ENCODE data around the gene ZNF232. TPM values are rescaled to one million over a fixed set of nuclear protein-coding genes. Genes with fewer than 3 reads are reported as not detected.
"Not testable (repeated sequence)": the region's sequence is repeated elsewhere in the genome, so short reads cannot be mapped to it uniquely, and the experiment has no call there.

ZNF232 gene
- total RNA-seq, 2 experiments from 2014 or later = 16.1 to 16.2 TPM

- H3K4me1 Mint-ChIP-seq; intact Hi-C loops (cut with DNase I, micrococcal nuclease); H3K36me3 Mint-ChIP-seq (ENCODE audit: low read depth); ATAC-seq; H3K27ac Mint-ChIP-seq; POLR2A ChIA-PET; H3K4me3 Mint-ChIP-seq; H3K9me3 Mint-ChIP-seq (ENCODE audit: low read depth): not testable (repeated sequence)
- CTCF ChIA-PET = interaction anchor here (1.1 kb wide), 1 partner anchor 99 kb away, joined by 3 read pairs; no protein-coding TSS in a partner anchor
- DNase-seq = peak; percentile 1
- peaks cover 22% of the 10 kb centered on the region for H3K27me3 Mint-ChIP-seq
Observed at GRCh38 chr17:5128387-5128786, 16.7 kb upstream of the ZNF232 start.

DNA sequence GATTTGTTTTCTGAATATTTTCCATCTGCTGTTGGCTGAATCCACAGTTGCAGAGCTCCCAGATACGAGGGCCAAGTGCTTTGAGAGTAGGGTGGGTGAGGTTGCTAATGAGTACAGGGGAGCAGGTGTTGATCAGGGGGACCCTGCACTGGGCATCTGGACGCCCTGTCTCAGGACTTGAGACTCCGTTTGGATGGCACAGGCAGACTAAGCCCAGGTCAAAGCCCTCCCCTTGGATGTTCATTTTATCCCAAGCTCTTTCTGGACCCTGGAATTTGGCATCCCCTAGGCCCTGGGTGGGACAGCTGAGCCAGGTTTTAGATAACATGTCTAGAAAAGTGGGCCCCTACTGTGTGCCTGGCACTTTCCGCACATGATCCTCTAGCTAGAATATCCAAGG, 16.2 kb upstream of the ZNF232 start:
- Mint-ChIP-seq H3K27ac (no peak overlapping the region), H3K4me1 (no peaks in the 10 kb centered on the region), H3K36me3 (ENCODE audit: low read depth) (no peaks in the 10 kb centered on the region), H3K4me3 (no peak overlapping the region), H3K27me3 (peaks cover 22% of the 10 kb centered on the region), H3K9me3 (ENCODE audit: low read depth) (no peaks in the 10 kb centered on the region)
- intact Hi-C loops (cut with DNase I, micrococcal nuclease) = no loop called here
- no peak for DNase-seq
- ChIA-PET CTCF (interaction anchor here (1.1 kb wide), 1 partner anchor 99 kb away, joined by 3 read pairs; no protein-coding TSS in a partner anchor), POLR2A (no interaction called here)
- ATAC-seq = no peak

DNA sequence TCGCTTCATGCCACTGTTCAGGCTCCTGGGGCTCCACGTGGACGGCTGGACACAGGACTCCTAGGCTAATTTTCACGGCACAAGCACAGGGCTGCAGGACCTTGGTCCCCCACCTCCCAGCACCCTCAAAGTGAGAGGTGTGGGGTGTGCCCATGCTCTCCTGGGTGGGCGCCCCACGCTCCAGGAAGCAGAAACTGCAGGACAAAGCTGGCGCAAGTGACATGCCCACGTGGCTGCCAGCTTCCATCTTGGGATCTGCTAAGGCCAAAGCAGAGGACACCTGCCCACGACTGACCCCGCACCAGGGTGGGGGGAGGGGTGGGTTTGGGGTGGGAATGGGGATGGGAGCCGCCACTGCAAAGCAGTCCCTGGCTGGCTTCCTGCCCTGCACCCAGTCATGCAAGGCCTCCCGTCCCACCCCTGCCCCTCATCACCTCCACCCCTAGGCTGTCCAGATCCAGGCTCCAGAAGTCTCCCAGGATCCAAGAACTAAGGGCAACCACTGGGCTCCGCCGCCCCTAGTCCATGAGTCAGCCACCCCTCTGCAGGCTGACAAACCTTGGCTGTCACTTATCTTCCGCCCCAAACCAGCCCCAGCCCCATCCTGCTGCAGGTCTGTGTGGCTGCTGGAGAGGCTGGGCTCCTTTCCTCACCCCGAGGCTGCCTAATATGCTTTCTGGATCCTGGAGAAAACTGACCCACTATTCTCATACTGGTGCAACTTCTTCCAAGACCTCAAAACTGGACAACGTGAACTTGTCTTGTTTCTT, 15.2 kb upstream of the ZNF232 start:
- H3K36me3 Mint-ChIP-seq (ENCODE audit: low read depth) = no peaks in the 10 kb centered on the region
- H3K4me3 Mint-ChIP-seq = no peak overlapping the region
- POLR2A ChIA-PET = no interaction called here

GRCh38 chr17:5124896-5125295, 13.2 kb upstream of the ZNF232 start:
- H3K9me3 Mint-ChIP-seq (ENCODE audit: low read depth); H3K36me3 Mint-ChIP-seq (ENCODE audit: low read depth); H3K27ac Mint-ChIP-seq; CTCF ChIA-PET; intact Hi-C loops (cut with DNase I, micrococcal nuclease); POLR2A ChIA-PET; H3K4me3 Mint-ChIP-seq; H3K4me1 Mint-ChIP-seq; ATAC-seq: not testable (repeated sequence)
- DNase-seq = peak; percentile 1
- peaks cover 34% of the 10 kb centered on the region for H3K27me3 Mint-ChIP-seq

More for the DNA sequence above, 15.2 kb upstream of the ZNF232 start:
- H3K27ac Mint-ChIP-seq = no peak overlapping the region
- CTCF ChIA-PET = no interaction called here
- ATAC-seq = no peak
- no peak for DNase-seq
- no peaks in the 10 kb centered on the region for H3K4me1 Mint-ChIP-seq
- intact Hi-C loops (cut with DNase I, micrococcal nuclease) = no loop called here
- H3K27me3 Mint-ChIP-seq = peaks cover 26% of the 10 kb centered on the region
- no peaks in the 10 kb centered on the region for H3K9me3 Mint-ChIP-seq (ENCODE audit: low read depth)

- CTCF ChIA-PET; H3K9me3 Mint-ChIP-seq (ENCODE audit: low read depth); H3K36me3 Mint-ChIP-seq (ENCODE audit: low read depth); ATAC-seq; H3K4me1 Mint-ChIP-seq; POLR2A ChIA-PET; H3K27ac Mint-ChIP-seq; H3K4me3 Mint-ChIP-seq; DNase-seq; intact Hi-C loops (cut with DNase I, micrococcal nuclease): not testable (repeated sequence)
- H3K27me3 Mint-ChIP-seq = peaks cover 34% of the 10 kb centered on the region
Observed at GRCh38 chr17:5124125-5124760, 12.6 kb upstream of the ZNF232 start.

- ChIA-PET POLR2A (no interaction called here), CTCF (no interaction called here)
- peak; percentile 5 for DNase-seq
- Mint-ChIP-seq H3K4me3 (no peak overlapping the region), H3K27me3 (peaks cover 36% of the 10 kb centered on the region), H3K36me3 (ENCODE audit: low read depth) (no peaks in the 10 kb centered on the region), H3K4me1 (no peaks in the 10 kb centered on the region), H3K27ac (no peak overlapping the region), H3K9me3 (ENCODE audit: low read depth) (no peaks in the 10 kb centered on the region)
- ATAC-seq = no peak
- intact Hi-C loops (cut with DNase I, micrococcal nuclease) = no loop called here
Observed at GRCh38 chr17:5123343-5124124, 11.9 kb upstream of the ZNF232 start.

- CTCF ChIA-PET = interaction anchor here (0.8 to 1.5 kb wide), 2 partner anchors 11 to 15 kb away, joined by 3 to 4 read pairs; partner anchors contain the start of gene ZNF232
Observed at GRCh38 chr17:5122586-5123342, 11.1 kb upstream of the ZNF232 start.

GRCh38 chr17:5122056-5122455, 10.4 kb upstream of the ZNF232 start:
- H3K4me3 Mint-ChIP-seq; ATAC-seq; POLR2A ChIA-PET; H3K27ac Mint-ChIP-seq; H3K36me3 Mint-ChIP-seq (ENCODE audit: low read depth); H3K9me3 Mint-ChIP-seq (ENCODE audit: low read depth); intact Hi-C loops (cut with DNase I, micrococcal nuclease); H3K4me1 Mint-ChIP-seq: not testable (repeated sequence)
- CTCF ChIA-PET = interaction anchor here (1.5 kb wide), 1 partner anchor 11 kb away, joined by 4 read pairs; the partner anchor contains the start of gene ZNF232
- H3K27me3 Mint-ChIP-seq = peaks cover 38% of the 10 kb centered on the region
- peak; percentile 2 for DNase-seq

More at GRCh38 chr17:5122586-5123342, 11.1 kb upstream of the ZNF232 start:
- intact Hi-C loops (cut with DNase I, micrococcal nuclease) = no loop called here
- Mint-ChIP-seq H3K9me3 (ENCODE audit: low read depth) (no peaks in the 10 kb centered on the region), H3K4me3 (peak overlapping the region; percentile 27), H3K27me3 (peaks cover 41% of the 10 kb centered on the region), H3K36me3 (ENCODE audit: low read depth) (no peaks in the 10 kb centered on the region), H3K27ac (no peak overlapping the region), H3K4me1 (no peaks in the 10 kb centered on the region)
- ATAC-seq = peak; percentile 61
- peak; percentile 24 for DNase-seq
- POLR2A ChIA-PET = no interaction called here

GRCh38 chr17:5121186-5121841, 9.6 kb upstream of the ZNF232 start:
- Mint-ChIP-seq H3K4me3 (no peak overlapping the region), H3K4me1 (no peaks in the 10 kb centered on the region), H3K36me3 (ENCODE audit: low read depth) (peaks cover 3% of the 10 kb centered on the region), H3K9me3 (ENCODE audit: low read depth) (peaks cover 2% of the 10 kb centered on the region), H3K27me3 (peaks cover 45% of the 10 kb centered on the region), H3K27ac (no peak overlapping the region)
- DNase-seq = peak; percentile 4
- POLR2A ChIA-PET = no interaction called here
- no peak for ATAC-seq
- intact Hi-C loops (cut with DNase I, micrococcal nuclease) = no loop called here
- CTCF ChIA-PET = interaction anchor here (0.6 to 1.5 kb wide), 2 partner anchors 10 to 77 kb away, joined by 3 to 4 read pairs; partner anchors contain the start of gene ZNF232

DNA sequence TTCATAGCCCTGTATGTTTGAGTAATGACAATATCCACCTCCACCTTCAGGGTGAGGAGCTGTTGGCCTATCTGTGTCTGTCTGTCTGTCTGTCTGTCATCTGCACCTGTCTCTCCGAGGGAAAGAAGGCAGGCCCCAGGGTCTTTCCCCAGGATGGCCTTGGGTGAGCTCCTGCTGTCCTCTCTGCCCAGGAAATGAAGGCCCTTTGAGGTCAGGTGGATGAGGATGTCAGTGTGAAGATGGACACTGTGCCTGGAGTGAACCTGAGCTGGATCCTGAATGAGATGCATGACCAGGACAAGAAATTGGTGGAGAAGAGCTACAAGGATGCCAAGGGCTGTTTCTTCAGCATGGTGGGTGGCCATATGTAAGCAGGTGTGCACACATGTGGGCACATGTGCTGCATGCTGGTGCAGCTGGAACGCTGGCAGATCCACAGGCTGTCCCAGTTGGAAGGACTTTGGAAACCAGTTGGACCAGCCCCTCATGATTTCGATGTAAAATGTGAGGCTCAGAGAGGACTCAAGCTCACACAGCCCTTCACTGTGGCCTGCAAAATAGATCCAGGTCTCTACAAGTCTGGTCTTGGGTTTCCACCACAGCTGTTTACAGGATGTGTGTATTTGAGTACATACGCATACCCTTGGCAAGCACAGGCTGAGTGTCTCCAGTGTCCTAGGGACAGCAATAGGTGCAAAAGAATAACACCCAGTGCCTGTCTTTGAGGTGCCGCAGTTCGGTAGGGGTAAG, 8.9 kb upstream of the ZNF232 start:
- DNase-seq; POLR2A ChIA-PET; H3K9me3 Mint-ChIP-seq (ENCODE audit: low read depth); ATAC-seq; H3K4me1 Mint-ChIP-seq; H3K36me3 Mint-ChIP-seq (ENCODE audit: low read depth); H3K4me3 Mint-ChIP-seq; H3K27ac Mint-ChIP-seq; intact Hi-C loops (cut with DNase I, micrococcal nuclease): not testable (repeated sequence)
- H3K27me3 Mint-ChIP-seq = peaks cover 46% of the 10 kb centered on the region
- CTCF ChIA-PET = interaction anchor here (0.6 kb wide), 1 partner anchor 78 kb away, joined by 3 read pairs; no protein-coding TSS in a partner anchor

Measured in activated CD4-positive, alpha-beta T cell treated with anti-CD3 and anti-CD28 coated beads for 36 hours (primary cell).